Neural progenitor cell (in vitro differentiated cells): ENCODE data around the gene TMEM178B. TPM values are rescaled to one million over a fixed set of nuclear protein-coding genes. Genes with fewer than 3 reads are reported as not detected.

Source experiments
- DNase-seq: peaks from one replicate; pipeline ENCODE4 v3.0.0-alpha.2; 2016; ENCODE audit warnings: low spot score
- H2AFZ ChIP-seq: fragments of 200-600 bp; sonication (generic); replicated peaks from 2 replicates; pipeline ENCODE4 v1.6.1; 2016; ENCODE audit warnings: antibody characterized with exemption
- H3F3A ChIP-seq: fragments of 200-600 bp; sonication (generic); 2 replicates; pipeline ENCODE4 v1.6.1; 2016; ENCODE audit warnings: antibody characterized with exemption, low read depth
- H3K27ac ChIP-seq: fragments of 200-600 bp; sonication (generic); 2 replicates; pipeline ENCODE4 v1.5.1; 2016; ENCODE audit warnings: mild to moderate bottlenecking
- H3K27me3 ChIP-seq: fragments of 200-600 bp; sonication (generic); 2 replicates; pipeline ENCODE4 v1.6.1; 2016; ENCODE audit warnings: mild to moderate bottlenecking, moderate library complexity
- H3K36me3 ChIP-seq: fragments of 200-600 bp; sonication (generic); 2 replicates; pipeline ENCODE4 v1.5.1; 2016
- H3K4me1 ChIP-seq: fragments of 200-600 bp; sonication (generic); 2 replicates; pipeline ENCODE4 v1.6.1; 2016; ENCODE audit warnings: mixed run types
- H3K4me2 ChIP-seq: fragments of 200-600 bp; sonication (generic); 2 replicates; pipeline ENCODE4 v1.6.1; 2016
- H3K4me3 ChIP-seq: fragments of 200-600 bp; sonication (generic); 2 replicates; pipeline ENCODE4 v1.5.1; 2016
- H3K79me2 ChIP-seq: fragments of 200-600 bp; sonication (generic); 2 replicates; pipeline ENCODE4 v1.6.1; 2016; ENCODE audit warnings: low read depth
- H3K9ac ChIP-seq: fragments of 200-600 bp; sonication (generic); 2 replicates; pipeline ENCODE4 v1.6.1; 2016
- H3K9me3 ChIP-seq: fragments of 200-600 bp; sonication (generic); 2 replicates; pipeline ENCODE4 v1.5.1; 2016; ENCODE audit warnings: low read depth
- H4K20me1 ChIP-seq: fragments of 200-600 bp; sonication (generic); 2 replicates; pipeline ENCODE4 v1.6.1; 2016; ENCODE audit warnings: low read depth
- H3K27ac Mint-ChIP-seq: 3 replicates; pipeline ENCODE4 v1.8.0; 2021; ENCODE audit warnings: mixed read lengths
- H3K27me3 Mint-ChIP-seq: 2 replicates; pipeline ENCODE4 v1.8.0; 2022; ENCODE audit warnings: low read depth, mild to moderate bottlenecking, inconsistent platforms, moderate library complexity, mixed read lengths; ENCODE audit not compliant: insufficient read depth
- H3K36me3 Mint-ChIP-seq: 3 replicates; pipeline ENCODE4 v1.8.0; 2021; ENCODE audit warnings: mixed read lengths
- H3K4me1 Mint-ChIP-seq: 3 replicates; pipeline ENCODE4 v1.8.0; 2021; ENCODE audit warnings: mixed read lengths
- H3K4me3 Mint-ChIP-seq: 3 replicates; pipeline ENCODE4 v1.8.0; 2021; ENCODE audit warnings: mild to moderate bottlenecking, moderate library complexity, mixed read lengths
- H3K9me3 Mint-ChIP-seq: 3 replicates; pipeline ENCODE4 v1.8.0; 2020; ENCODE audit warnings: mixed read lengths
- EZH2 ChIP-seq: fragments of 200-600 bp; sonication (generic); IDR thresholded peaks from 2 replicates; pipeline ENCODE4 v1.6.1; 2017; ENCODE audit warnings: antibody characterized with exemption, mild to moderate bottlenecking, moderate library complexity
- EZH2phosphoT487 ChIP-seq: fragments of 200-600 bp; sonication (generic); IDR thresholded peaks from 2 replicates; pipeline ENCODE4 v1.6.1; 2017; ENCODE audit warnings: antibody characterized with exemption
- total RNA-seq: library from RNA; depleted of rRNA; stranded (reverse); fragments of >200 nt; gene quantifications from 2 replicates; pipeline ENCODE4 v1.2.3, GENCODE V29; 2015; ENCODE audit warnings: low replicate concordance
- TF ChIP-seq, protein P1 (sequence below): fragments of 200-600 bp; sonication (generic); IDR thresholded peaks from 2 replicates; pipeline ENCODE4 v1.5.1; 2017; ENCODE audit warnings: antibody characterized with exemption, mild to moderate bottlenecking

TMEM178B gene
- total RNA-seq, 1 donor from 2014 or later: 2.9 TPM

DNA sequence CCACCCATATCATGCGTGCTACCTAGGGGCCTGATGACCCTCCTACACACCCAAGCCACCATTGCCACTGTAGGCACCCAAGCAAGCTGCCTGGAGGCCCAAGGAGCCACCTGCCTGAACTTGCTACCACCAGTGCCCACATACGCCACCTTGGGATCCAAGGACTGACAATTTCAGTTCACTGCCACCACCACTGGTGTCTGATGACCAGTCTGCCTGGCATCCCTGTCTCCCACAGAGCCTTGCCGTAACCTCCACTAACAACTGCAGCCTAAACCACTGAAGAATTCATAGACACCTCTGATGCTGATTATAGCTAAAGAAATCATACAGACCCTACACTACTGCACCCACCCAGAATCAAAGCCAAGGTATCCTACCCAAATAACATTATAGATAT is 58.8 kb downstream of the TMEM178B start:
- Histone ChIP-seq H3K27me3 (no peaks in the 10 kb centered on the region), H3K79me2 (no peaks in the 10 kb centered on the region), H3K27ac (no peak overlapping the region), H3K4me1 (no peaks in the 10 kb centered on the region), H4K20me1 (no peaks in the 10 kb centered on the region), H3K9me3 (no peaks in the 10 kb centered on the region), H3K36me3 (no peaks in the 10 kb centered on the region), H3F3A (no peaks in the 10 kb centered on the region), H3K4me2 (no peak overlapping the region), H2AFZ (no peak overlapping the region), H3K4me3 (no peak overlapping the region), H3K9ac (no peak overlapping the region)
- Mint-ChIP-seq H3K27ac (no peak overlapping the region), H3K4me3 (no peak overlapping the region), H3K4me1 (no peaks in the 10 kb centered on the region), H3K36me3 (no peaks in the 10 kb centered on the region), H3K9me3 (no peaks in the 10 kb centered on the region), H3K27me3 (peaks cover 2% of the 10 kb centered on the region)
- DNase-seq: no peak
- TF ChIP-seq, protein P1, sequence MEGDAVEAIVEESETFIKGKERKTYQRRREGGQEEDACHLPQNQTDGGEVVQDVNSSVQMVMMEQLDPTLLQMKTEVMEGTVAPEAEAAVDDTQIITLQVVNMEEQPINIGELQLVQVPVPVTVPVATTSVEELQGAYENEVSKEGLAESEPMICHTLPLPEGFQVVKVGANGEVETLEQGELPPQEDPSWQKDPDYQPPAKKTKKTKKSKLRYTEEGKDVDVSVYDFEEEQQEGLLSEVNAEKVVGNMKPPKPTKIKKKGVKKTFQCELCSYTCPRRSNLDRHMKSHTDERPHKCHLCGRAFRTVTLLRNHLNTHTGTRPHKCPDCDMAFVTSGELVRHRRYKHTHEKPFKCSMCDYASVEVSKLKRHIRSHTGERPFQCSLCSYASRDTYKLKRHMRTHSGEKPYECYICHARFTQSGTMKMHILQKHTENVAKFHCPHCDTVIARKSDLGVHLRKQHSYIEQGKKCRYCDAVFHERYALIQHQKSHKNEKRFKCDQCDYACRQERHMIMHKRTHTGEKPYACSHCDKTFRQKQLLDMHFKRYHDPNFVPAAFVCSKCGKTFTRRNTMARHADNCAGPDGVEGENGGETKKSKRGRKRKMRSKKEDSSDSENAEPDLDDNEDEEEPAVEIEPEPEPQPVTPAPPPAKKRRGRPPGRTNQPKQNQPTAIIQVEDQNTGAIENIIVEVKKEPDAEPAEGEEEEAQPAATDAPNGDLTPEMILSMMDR: no peak
- TF ChIP-seq EZH2phosphoT487: no peak
- no peak for TF ChIP-seq EZH2

GRCh38 chr7:141133646-141134045 is 59.8 kb downstream of the TMEM178B start:
- Histone ChIP-seq H3K4me1 (no peaks in the 10 kb centered on the region), H3K4me2 (no peak overlapping the region), H4K20me1 (no peaks in the 10 kb centered on the region), H3K36me3 (no peaks in the 10 kb centered on the region), H3K27ac (no peak overlapping the region), H3K27me3 (no peaks in the 10 kb centered on the region), H3K9me3 (no peaks in the 10 kb centered on the region), H3K9ac (no peak overlapping the region), H3K4me3 (no peak overlapping the region), H3K79me2 (no peaks in the 10 kb centered on the region), H2AFZ (no peak overlapping the region), H3F3A (no peaks in the 10 kb centered on the region)
- Mint-ChIP-seq H3K36me3 (no peaks in the 10 kb centered on the region), H3K27ac (no peak overlapping the region), H3K4me1 (no peaks in the 10 kb centered on the region), H3K4me3 (no peak overlapping the region), H3K27me3 (no peaks in the 10 kb centered on the region), H3K9me3 (no peaks in the 10 kb centered on the region)
- DNase-seq: no peak
- TF ChIP-seq EZH2phosphoT487 (no peak), EZH2 (no peak)
- TF ChIP-seq, protein P1: no peak

DNA sequence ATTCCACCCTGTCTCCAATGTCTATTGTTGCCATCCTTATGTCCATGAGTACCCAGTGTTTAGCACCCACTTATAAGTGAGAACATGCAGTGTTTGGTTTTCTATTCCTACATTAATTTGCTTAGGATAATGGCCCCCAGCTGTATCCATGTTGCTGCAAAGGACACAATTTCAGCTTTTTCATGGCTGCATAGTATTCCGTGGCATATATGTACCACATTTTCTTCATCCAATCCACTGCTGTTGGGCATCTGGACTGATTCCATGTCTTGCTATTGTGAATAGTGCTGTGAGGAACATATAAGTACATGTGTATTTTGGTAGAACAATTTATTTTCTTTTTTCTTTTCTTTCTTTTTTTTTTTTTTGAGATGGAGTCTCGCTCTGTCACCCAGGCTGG is 68.2 kb downstream of the TMEM178B start:
- H3K4me1 Mint-ChIP-seq: no peaks in the 10 kb centered on the region
- H3K9ac ChIP-seq: no peak overlapping the region
- H3K36me3 Mint-ChIP-seq: no peaks in the 10 kb centered on the region
- H3K79me2 ChIP-seq: no peaks in the 10 kb centered on the region
- H3K27ac Mint-ChIP-seq: no peak overlapping the region
- H3F3A ChIP-seq: no peaks in the 10 kb centered on the region
- no peaks in the 10 kb centered on the region for H3K36me3 ChIP-seq
- peaks cover 6% of the 10 kb centered on the region for H3K9me3 Mint-ChIP-seq
- no peak overlapping the region for H3K4me3 ChIP-seq
- H3K27me3 Mint-ChIP-seq: peaks cover 2% of the 10 kb centered on the region
- no peaks in the 10 kb centered on the region for H3K9me3 ChIP-seq
- no peak overlapping the region for H3K27ac ChIP-seq
- H3K4me2 ChIP-seq: no peak overlapping the region
- TF ChIP-seq EZH2phosphoT487: no peak
- TF ChIP-seq, protein P1: no peak
- TF ChIP-seq EZH2: no peak
- no peak overlapping the region for H3K4me3 Mint-ChIP-seq
- no peaks in the 10 kb centered on the region for H4K20me1 ChIP-seq
- H3K4me1 ChIP-seq: peaks cover 6% of the 10 kb centered on the region
- no peak overlapping the region for H2AFZ ChIP-seq
- no peaks in the 10 kb centered on the region for H3K27me3 ChIP-seq
- DNase-seq: no peak
